Natural killer cell treated with Interleukin-12 subunit alpha and Interleukin-12 subunit beta and Interleukin-15 and Interleukin-18, amount 100 ng/mL, for 72 hours (primary cell): Measurements from ENCODE around the gene INHBE. TPM values are rescaled to one million over a fixed set of nuclear protein-coding genes. Genes with fewer than 3 reads are reported as not detected.
"Not testable (repeated sequence)": the region's sequence is repeated elsewhere in the genome, so short reads cannot be mapped to it uniquely, and the experiment has no call there.

Experiments
- ATAC-seq, 2 donors: fragments of 150-1000 bp; cut with Tn5 transposase in 1 of 2; sonication (Bioruptor Pico), chemical (Tn5 transposase) in 1 of 2; 2 replicates each; pipeline ENCODE4 v1.10.0; 2021
- DNase-seq: peaks from one replicate; pipeline ENCODE4 v3.0.0; 2022; ENCODE audit warnings: low spot score
- H3K27ac Mint-ChIP-seq, 2 donors: 1 replicate in 1 of 2; 2 replicates in 1 of 2; pipeline ENCODE4 v1.8.0; 2022; ENCODE audit warnings: mixed read lengths in 2 of 2, mild to moderate bottlenecking in 1 of 2, moderate library complexity in 1 of 2
- H3K27me3 Mint-ChIP-seq, 2 donors: 1 replicate in 1 of 2; 2 replicates in 1 of 2; pipeline ENCODE4 v1.8.0; 2022; ENCODE audit warnings: mixed read lengths in 2 of 2
- H3K36me3 Mint-ChIP-seq: one replicate; pipeline ENCODE4 v1.8.0; 2022; ENCODE audit warnings: mixed read lengths
- H3K4me1 Mint-ChIP-seq, 2 donors: 1 replicate in 1 of 2; 2 replicates in 1 of 2; pipeline ENCODE4 v1.8.0; 2022; ENCODE audit warnings: low read depth in 2 of 2, mixed read lengths in 2 of 2, mild to moderate bottlenecking in 1 of 2
- H3K4me3 Mint-ChIP-seq: one replicate; pipeline ENCODE4 v1.8.0; 2022; ENCODE audit warnings: mixed read lengths
- H3K9me3 Mint-ChIP-seq: 2 replicates; pipeline ENCODE4 v1.8.0; 2022; ENCODE audit warnings: mixed read lengths
- total RNA-seq, 2 donors: library from RNA; stranded (reverse); gene quantifications; one replicate each; pipeline ENCODE4 v1.2.3, GENCODE V29; 2022

The INHBE gene
- total RNA-seq, 2 donors from 2014 or later, result 0.45 TPM; not detected in 1

- peaks cover 37% of the 10 kb centered on the region for H3K36me3 Mint-ChIP-seq
- DNase-seq, result no peak
- ATAC-seq, result no peak
- no peaks in the 10 kb centered on the region for H3K9me3 Mint-ChIP-seq
- H3K4me3 Mint-ChIP-seq, result peak overlapping the region; percentile 43
- peaks cover 24 to 28% of the 10 kb centered on the region in 2 donors for H3K4me1 Mint-ChIP-seq
- peak overlapping the region; percentile 13 to 23 for H3K27ac Mint-ChIP-seq
- no peaks in the 10 kb centered on the region for H3K27me3 Mint-ChIP-seq
Observed at GRCh38 chr12:57491393-57492280, 36.5 kb downstream of the INHBE start.

GRCh38 chr12:57495051-57495701, 40.1 kb downstream of the INHBE start:
- H3K9me3 Mint-ChIP-seq, ATAC-seq, DNase-seq, H3K27me3 Mint-ChIP-seq, H3K4me3 Mint-ChIP-seq, H3K27ac Mint-ChIP-seq: not testable (repeated sequence)
- Mint-ChIP-seq H3K4me1 (peaks cover 21 to 22% of the 10 kb centered on the region in 2 donors), H3K36me3 (peaks cover 35% of the 10 kb centered on the region)

- Mint-ChIP-seq H3K4me1 (peaks cover 19 to 20% of the 10 kb centered on the region in 2 donors), H3K9me3 (no peaks in the 10 kb centered on the region), H3K4me3 (no peak overlapping the region), H3K27ac (peak overlapping the region in 1 of 2 donors; percentile 42), H3K36me3 (peaks cover 35% of the 10 kb centered on the region), H3K27me3 (no peaks in the 10 kb centered on the region)
- DNase-seq, result no peak
- ATAC-seq, result peak in 1 of 2 donors; percentile 81
Observed at GRCh38 chr12:57496822-57497221, 41.7 kb downstream of the INHBE start.

- H3K36me3 Mint-ChIP-seq, result peaks cover 37% of the 10 kb centered on the region
- DNase-seq (no peak), ATAC-seq (no peak)
- H3K27ac Mint-ChIP-seq, result peak overlapping the region in 1 of 2 donors; percentile 42
- H3K9me3 Mint-ChIP-seq, result no peaks in the 10 kb centered on the region
- no peaks in the 10 kb centered on the region for H3K27me3 Mint-ChIP-seq
- peaks cover 19 to 24% of the 10 kb centered on the region in 2 donors for H3K4me1 Mint-ChIP-seq
- H3K4me3 Mint-ChIP-seq, result no peak overlapping the region
Observed at GRCh38 chr12:57497223-57498131, 42.4 kb downstream of the INHBE start.

- H3K36me3 Mint-ChIP-seq, result peaks cover 30% of the 10 kb centered on the region
- H3K9me3 Mint-ChIP-seq, result no peaks in the 10 kb centered on the region
- no peak overlapping the region for H3K4me3 Mint-ChIP-seq
- H3K27me3 Mint-ChIP-seq, result no peaks in the 10 kb centered on the region
- DNase-seq (no peak), ATAC-seq (no peak)
- peaks cover 19 to 20% of the 10 kb centered on the region in 2 donors for H3K4me1 Mint-ChIP-seq
- peak overlapping the region in 1 of 2 donors; percentile 42 for H3K27ac Mint-ChIP-seq
Observed at GRCh38 chr12:57498132-57498502, 43.0 kb downstream of the INHBE start.

DNA sequence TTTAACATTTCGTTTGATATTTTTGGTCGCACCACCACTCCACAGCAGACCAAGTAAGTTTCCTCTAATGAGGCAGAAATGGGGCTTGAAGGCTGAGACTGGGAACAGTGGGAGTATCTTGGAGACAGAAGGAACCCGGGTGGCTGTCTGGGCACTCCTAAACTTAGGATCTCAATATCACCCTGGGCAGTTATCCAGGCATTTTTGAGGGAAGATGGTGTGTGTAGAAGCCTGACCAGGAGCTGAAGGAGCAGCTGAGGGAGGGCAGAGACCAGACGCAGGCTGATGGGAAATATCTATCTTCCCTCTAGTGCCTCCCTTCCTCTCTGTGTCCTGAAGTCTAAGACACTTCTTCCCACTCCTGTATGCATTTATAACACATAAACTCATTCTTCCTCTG, 43.5 kb downstream of the INHBE start:
- H3K4me3 Mint-ChIP-seq, result no peak overlapping the region
- peaks cover 30% of the 10 kb centered on the region for H3K36me3 Mint-ChIP-seq
- H3K4me1 Mint-ChIP-seq, result peaks cover 19 to 20% of the 10 kb centered on the region in 2 donors
- H3K9me3 Mint-ChIP-seq, result no peaks in the 10 kb centered on the region
- no peak for DNase-seq
- no peak overlapping the region for H3K27ac Mint-ChIP-seq
- H3K27me3 Mint-ChIP-seq, result no peaks in the 10 kb centered on the region
- no peak for ATAC-seq

DNA sequence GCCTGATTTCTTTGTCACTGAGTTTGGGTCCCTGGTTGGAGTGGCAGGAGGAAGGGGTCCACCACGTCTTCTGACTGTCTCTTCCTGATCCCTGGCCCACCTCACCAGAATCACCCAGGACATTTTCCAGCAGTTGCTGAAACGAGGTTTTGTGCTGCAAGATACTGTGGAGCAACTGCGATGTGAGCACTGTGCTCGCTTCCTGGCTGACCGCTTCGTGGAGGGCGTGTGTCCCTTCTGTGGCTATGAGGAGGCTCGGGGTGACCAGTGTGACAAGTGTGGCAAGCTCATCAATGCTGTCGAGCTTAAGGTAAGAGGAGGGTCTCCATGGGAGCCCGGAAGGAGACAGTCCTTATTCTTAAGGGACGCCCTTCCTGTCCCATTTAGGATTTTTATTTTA, 45.1 kb downstream of the INHBE start:
- H3K27ac Mint-ChIP-seq, result peak overlapping the region in 1 of 2 donors; percentile 30
- H3K36me3 Mint-ChIP-seq, result peaks cover 30% of the 10 kb centered on the region

GRCh38 chr12:57502311-57502969, 47.3 kb downstream of the INHBE start:
- ATAC-seq, H3K9me3 Mint-ChIP-seq, H3K27ac Mint-ChIP-seq, H3K4me3 Mint-ChIP-seq, H3K27me3 Mint-ChIP-seq, DNase-seq: not testable (repeated sequence)
- Mint-ChIP-seq H3K4me1 (peaks cover 11 to 12% of the 10 kb centered on the region in 2 donors), H3K36me3 (peaks cover 22% of the 10 kb centered on the region)

More for the DNA sequence above, 45.1 kb downstream of the INHBE start:
- H3K4me3 Mint-ChIP-seq, result no peak overlapping the region
- H3K27me3 Mint-ChIP-seq, result no peaks in the 10 kb centered on the region
- peaks cover 19 to 20% of the 10 kb centered on the region in 2 donors for H3K4me1 Mint-ChIP-seq
- ATAC-seq, result no peak
- DNase-seq, result no peak
- H3K9me3 Mint-ChIP-seq, result no peaks in the 10 kb centered on the region

DNA sequence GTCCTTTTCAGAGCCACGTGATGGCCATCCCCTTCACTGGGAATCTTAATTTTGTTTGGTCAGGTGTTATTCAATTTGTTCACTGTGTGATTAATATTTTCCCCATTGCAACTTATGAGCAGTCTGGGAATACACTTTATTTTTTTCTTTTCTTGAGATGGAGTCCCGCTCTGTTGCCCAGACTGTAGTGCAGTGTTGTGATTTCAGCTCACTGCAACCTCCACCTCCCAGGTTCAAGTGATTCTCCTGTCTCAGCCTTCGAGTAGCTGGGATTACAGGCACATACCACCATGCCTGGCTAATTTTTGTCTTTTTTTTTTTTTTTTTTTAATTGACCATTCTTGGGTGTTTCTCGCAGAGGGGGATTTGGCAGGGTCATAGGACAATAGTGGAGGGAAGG, 51.4 kb downstream of the INHBE start:
- H3K27me3 Mint-ChIP-seq, ATAC-seq, H3K4me1 Mint-ChIP-seq, H3K27ac Mint-ChIP-seq, DNase-seq, H3K9me3 Mint-ChIP-seq, H3K4me3 Mint-ChIP-seq: not testable (repeated sequence)
- peaks cover 14% of the 10 kb centered on the region for H3K36me3 Mint-ChIP-seq

Other genes with a start within 250 kb of the INHBE start
- gene NXPH4, start 238.5 kb upstream of the INHBE start, total RNA-seq, result under 1 TPM in 1 of 2 donors, not detected in 1; 0.73 TPM
- gene SHMT2, start 225.6 kb upstream of the INHBE start, total RNA-seq, result 100 to 1,000 TPM; 262 to 355 TPM
- 1 to 10 TPM; 2.5 to 6.1 TPM for gene STAC3, start 204.1 kb upstream of the INHBE start, total RNA-seq
- 10 to 100 TPM; 55.4 to 57.2 TPM for gene R3HDM2, start 24.3 kb upstream of the INHBE start, total RNA-seq
- gene INHBC, start 20.5 kb upstream of the INHBE start, total RNA-seq, result not detected
- gene GLI1, start 4.5 kb downstream of the INHBE start, total RNA-seq, result 1 to 10 TPM in 1 of 2 donors, under 1 TPM in 1; 0.61 to 1.0 TPM
- gene ARHGAP9, start 24.6 kb downstream of the INHBE start, total RNA-seq, result 100 to 1,000 TPM; 138 to 154 TPM
- gene MARS1, start 32.8 kb downstream of the INHBE start, total RNA-seq, result 100 to 1,000 TPM; 336 to 446 TPM
- 10 to 100 TPM; 22.2 to 39.8 TPM for gene DDIT3, start 65.2 kb downstream of the INHBE start, total RNA-seq
- gene MBD6, start 67.5 kb downstream of the INHBE start, total RNA-seq, result 100 to 1,000 TPM in 1 of 2 donors, 10 to 100 TPM in 1; 94.1 to 123 TPM
- 10 to 100 TPM; 94.2 to 98.7 TPM for gene DCTN2, start 91.9 kb downstream of the INHBE start, total RNA-seq
- 1 to 10 TPM in 1 of 2 donors, under 1 TPM in 1; 0.29 to 2.0 TPM for gene KIF5A, start 94.7 kb downstream of the INHBE start, total RNA-seq
- 10 to 100 TPM; 25.9 to 35.7 TPM for gene PIP4K2C, start 135.9 kb downstream of the INHBE start, total RNA-seq
- gene DTX3, start 149.5 kb downstream of the INHBE start, total RNA-seq, result 10 to 100 TPM; 15.6 to 18.4 TPM
- 1 to 10 TPM in 1 of 2 donors, under 1 TPM in 1; 0.52 to 4.0 TPM for gene ARHGEF25, start 156.1 kb downstream of the INHBE start, total RNA-seq
- gene B4GALNT1, start 177.9 kb downstream of the INHBE start, total RNA-seq, result 1 to 10 TPM; 1.5 to 3.6 TPM
- 100 to 1,000 TPM; 203 to 209 TPM for gene OS9, start 238.8 kb downstream of the INHBE start, total RNA-seq